Loucy (cell line): ENCODE data around the gene ENTPD2.

Source experiments
- H2AFZ ChIP-seq: fragments of 200-600 bp; sonication (generic); 2 replicates; pipeline ENCODE4 v1.6.0; 2016; ENCODE audit warnings: antibody characterized with exemption, mild to moderate bottlenecking, low read length, moderate library complexity
- H3F3A ChIP-seq: fragments of 200-600 bp; 2 replicates; pipeline ENCODE4 v1.6.0; 2016; ENCODE audit warnings: antibody characterized with exemption, low read depth, mild to moderate bottlenecking
- H3K27me3 ChIP-seq: fragments of 200-600 bp; sonication (generic); 2 replicates; pipeline ENCODE4 v1.6.1; 2014; ENCODE audit warnings: low read length, mild to moderate bottlenecking; ENCODE audit not compliant: insufficient read depth, poor library complexity, severe bottlenecking
- H3K36me3 ChIP-seq: fragments of 200-600 bp; sonication (generic); 2 replicates; pipeline ENCODE4 v1.6.1; 2016; ENCODE audit warnings: low read length; ENCODE audit not compliant: insufficient read depth
- H3K4me1 ChIP-seq: fragments of 200-600 bp; sonication (generic); 2 replicates; pipeline ENCODE4 v1.5.1; 2014; ENCODE audit warnings: low read length, mild to moderate bottlenecking; ENCODE audit not compliant: insufficient read depth, poor library complexity, severe bottlenecking
- H3K4me2 ChIP-seq: fragments of 200-600 bp; sonication (generic); 2 replicates; pipeline ENCODE4 v1.6.0; 2014; ENCODE audit warnings: antibody characterized with exemption, low read length, low read depth, mild to moderate bottlenecking; ENCODE audit not compliant: poor library complexity, severe bottlenecking
- H3K4me3 ChIP-seq: fragments of 200-600 bp; sonication (generic); 2 replicates; pipeline ENCODE4 v1.5.1; 2014; ENCODE audit warnings: low read length, mild to moderate bottlenecking, mixed read lengths; ENCODE audit not compliant: poor library complexity, severe bottlenecking
- H3K79me2 ChIP-seq: fragments of 200-600 bp; sonication (generic); 2 replicates; pipeline ENCODE4 v1.6.1; 2014; ENCODE audit warnings: low read length; ENCODE audit not compliant: insufficient read depth
- H3K9ac ChIP-seq: fragments of 200-600 bp; sonication (generic); 2 replicates; pipeline ENCODE4 v1.6.0; 2014; ENCODE audit warnings: mild to moderate bottlenecking, low read depth, low read length, moderate library complexity; ENCODE audit not compliant: poor library complexity, severe bottlenecking
- H3K9me2 ChIP-seq: fragments of 200-600 bp; sonication (generic); replicated peaks from 2 replicates; pipeline ENCODE4 v1.6.1; 2016; ENCODE audit warnings: low read depth, low read length, mixed read lengths
- H3K9me3 ChIP-seq: fragments of 200-600 bp; sonication (generic); 2 replicates; pipeline ENCODE4 v1.6.1; 2014; ENCODE audit warnings: mild to moderate bottlenecking, antibody characterized with exemption, low read length, low read depth; ENCODE audit not compliant: insufficient read depth
- H4K20me1 ChIP-seq: fragments of 200-600 bp; sonication (generic); 2 replicates; pipeline ENCODE4 v1.6.0; 2014; ENCODE audit warnings: antibody characterized with exemption, low read length, mild to moderate bottlenecking; ENCODE audit not compliant: insufficient read depth, poor library complexity, severe bottlenecking
- EZH2phosphoT487 ChIP-seq: fragments of 200-600 bp; IDR thresholded peaks from 2 replicates; pipeline ENCODE4 v1.6.1; 2018; ENCODE audit warnings: antibody characterized with exemption, mild to moderate bottlenecking, moderate library complexity, borderline replicate concordance
- TF ChIP-seq, protein P1 (sequence below): fragments of 200-600 bp; sonication (generic); conservative IDR thresholded peaks from 2 replicates; pipeline ENCODE4 v1.5.1; 2014; ENCODE audit warnings: mild to moderate bottlenecking, antibody characterized with exemption, low read length

ENTPD2 gene

DNA sequence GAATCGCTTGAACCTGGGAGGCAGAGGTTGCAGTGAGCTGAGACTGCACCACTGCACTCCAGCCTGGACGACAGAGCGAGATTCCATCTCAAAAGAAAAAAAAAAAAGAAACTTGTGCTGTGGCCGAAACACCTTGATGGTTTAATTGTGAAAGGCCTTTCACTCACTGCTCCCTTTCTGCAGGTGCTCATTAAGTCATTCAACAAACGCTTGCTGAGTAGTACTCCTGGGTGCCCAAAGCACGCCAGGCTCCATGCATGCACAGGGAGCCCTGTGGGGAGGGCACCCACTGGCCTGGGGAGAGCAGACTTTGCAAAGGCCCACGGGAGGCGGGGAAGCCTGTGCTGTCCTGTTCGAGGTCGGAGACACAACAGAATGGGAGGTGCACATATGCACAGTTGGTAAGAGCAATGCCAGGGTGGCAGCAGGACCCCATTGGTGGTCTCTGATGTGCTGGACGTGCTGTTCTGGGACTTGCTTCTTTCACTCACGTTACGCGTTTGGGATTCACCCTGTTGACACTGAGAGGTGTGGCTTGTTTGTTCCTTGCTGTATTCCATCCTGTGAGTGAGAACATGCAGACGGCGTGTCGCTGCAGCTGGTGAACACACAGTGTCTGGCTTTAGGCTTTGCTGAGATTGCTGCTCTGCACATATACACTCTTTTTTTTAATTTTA, 3.0 kb upstream of the ENTPD2 start:
- TF ChIP-seq, protein P1, sequence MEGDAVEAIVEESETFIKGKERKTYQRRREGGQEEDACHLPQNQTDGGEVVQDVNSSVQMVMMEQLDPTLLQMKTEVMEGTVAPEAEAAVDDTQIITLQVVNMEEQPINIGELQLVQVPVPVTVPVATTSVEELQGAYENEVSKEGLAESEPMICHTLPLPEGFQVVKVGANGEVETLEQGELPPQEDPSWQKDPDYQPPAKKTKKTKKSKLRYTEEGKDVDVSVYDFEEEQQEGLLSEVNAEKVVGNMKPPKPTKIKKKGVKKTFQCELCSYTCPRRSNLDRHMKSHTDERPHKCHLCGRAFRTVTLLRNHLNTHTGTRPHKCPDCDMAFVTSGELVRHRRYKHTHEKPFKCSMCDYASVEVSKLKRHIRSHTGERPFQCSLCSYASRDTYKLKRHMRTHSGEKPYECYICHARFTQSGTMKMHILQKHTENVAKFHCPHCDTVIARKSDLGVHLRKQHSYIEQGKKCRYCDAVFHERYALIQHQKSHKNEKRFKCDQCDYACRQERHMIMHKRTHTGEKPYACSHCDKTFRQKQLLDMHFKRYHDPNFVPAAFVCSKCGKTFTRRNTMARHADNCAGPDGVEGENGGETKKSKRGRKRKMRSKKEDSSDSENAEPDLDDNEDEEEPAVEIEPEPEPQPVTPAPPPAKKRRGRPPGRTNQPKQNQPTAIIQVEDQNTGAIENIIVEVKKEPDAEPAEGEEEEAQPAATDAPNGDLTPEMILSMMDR, result no peak
- TF ChIP-seq EZH2phosphoT487, result no peak
- Histone ChIP-seq H3K9me2 (no peaks in the 10 kb centered on the region), H3K79me2 (no peaks in the 10 kb centered on the region), H3K27me3 (no peaks in the 10 kb centered on the region), H3F3A (no peaks in the 10 kb centered on the region; the same call in 1 of the 2 replicates), H3K4me3 (no peak overlapping the region), H4K20me1 (no peaks in the 10 kb centered on the region), H3K36me3 (no peaks in the 10 kb centered on the region), H2AFZ (no peak overlapping the region), H3K9me3 (no peaks in the 10 kb centered on the region), H3K9ac (no peak overlapping the region), H3K4me2 (no peak overlapping the region), H3K4me1 (no peaks in the 10 kb centered on the region)

DNA sequence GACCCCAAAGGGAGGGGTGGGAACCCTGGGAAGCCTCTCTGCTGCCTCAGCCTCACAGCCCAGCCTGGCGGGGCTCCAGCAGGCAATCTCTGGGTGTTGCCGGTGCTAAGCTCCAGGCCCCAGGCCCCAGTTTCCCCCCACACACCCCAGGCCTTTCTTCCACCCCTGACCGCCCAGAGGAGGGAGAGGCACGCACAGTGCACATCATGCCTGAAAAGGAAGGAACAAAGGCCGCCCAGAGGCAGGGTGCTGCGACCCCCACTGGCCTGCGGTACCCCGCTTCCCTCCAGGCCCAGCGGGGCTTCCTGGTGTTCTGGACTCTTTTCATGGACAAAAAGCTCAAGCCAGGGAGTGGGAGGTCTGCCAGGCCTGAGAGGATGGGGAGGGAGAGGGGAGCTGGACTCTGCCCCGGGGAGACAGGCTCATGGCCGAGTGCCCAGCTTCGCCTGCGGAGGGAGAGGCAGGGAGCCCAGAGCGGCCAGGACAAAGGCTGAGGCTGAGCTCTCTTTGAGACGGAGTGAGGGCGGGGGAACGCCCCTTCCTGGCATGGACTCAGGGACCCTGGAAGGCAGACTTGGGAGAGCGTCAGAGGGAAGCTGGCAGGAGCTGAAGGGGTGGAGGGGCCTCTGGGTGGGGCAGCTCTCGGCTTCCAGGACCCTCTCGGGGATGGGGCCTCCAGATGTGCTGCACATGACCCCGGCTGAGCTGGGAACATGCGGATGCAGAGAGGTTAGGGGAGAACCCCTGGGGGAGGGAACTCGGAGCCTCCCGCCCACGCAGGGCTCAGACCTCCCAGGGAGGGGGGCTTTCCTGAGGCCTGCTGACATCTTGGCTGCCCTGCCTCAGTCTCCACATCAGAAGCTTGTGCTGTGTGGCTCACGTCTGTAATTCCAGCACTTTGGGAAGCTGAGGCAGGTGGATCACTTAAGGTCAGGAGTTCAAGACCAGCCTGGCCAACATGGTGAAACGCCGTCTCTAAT, 1.8 kb upstream of the ENTPD2 start:
- TF ChIP-seq, protein P1, result no peak
- TF ChIP-seq EZH2phosphoT487, result no peak
- no peaks in the 10 kb centered on the region; the same call in 1 of the 2 replicates for H3F3A ChIP-seq
- no peaks in the 10 kb centered on the region for H3K79me2 ChIP-seq
- H3K9me2 ChIP-seq, result no peaks in the 10 kb centered on the region
- H3K4me2 ChIP-seq, result no peak overlapping the region
- no peaks in the 10 kb centered on the region for H3K9me3 ChIP-seq
- H3K27me3 ChIP-seq, result no peaks in the 10 kb centered on the region
- H3K4me1 ChIP-seq, result no peaks in the 10 kb centered on the region
- H3K4me3 ChIP-seq, result no peak overlapping the region
- no peaks in the 10 kb centered on the region for H3K36me3 ChIP-seq
- no peak overlapping the region for H3K9ac ChIP-seq
- H4K20me1 ChIP-seq, result no peaks in the 10 kb centered on the region
- H2AFZ ChIP-seq, result no peak overlapping the region

DNA sequence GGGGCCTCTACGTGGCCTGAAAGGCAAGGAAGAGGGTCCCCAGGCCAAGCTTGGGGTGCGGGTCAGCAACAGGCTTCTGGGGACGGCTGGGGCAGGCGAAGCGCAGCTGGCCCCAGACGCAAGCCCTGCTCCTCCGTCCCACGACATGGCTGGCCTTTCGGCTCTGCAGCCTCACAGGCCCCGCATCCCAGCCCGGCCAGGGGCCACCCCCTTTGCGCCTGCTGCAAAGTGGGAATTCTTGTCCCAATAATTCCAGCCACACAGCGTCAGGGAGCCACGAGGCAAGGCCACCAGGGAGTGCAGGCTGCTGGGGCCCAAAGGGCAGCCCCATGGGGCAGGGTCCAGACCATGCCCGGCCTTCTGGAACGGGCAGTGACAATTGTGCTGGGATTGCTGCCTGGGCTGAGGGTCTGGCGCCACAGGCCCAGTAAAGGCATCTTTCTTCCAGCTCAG, 1.1 kb upstream of the ENTPD2 start:
- Histone ChIP-seq H3K4me1 (no peaks in the 10 kb centered on the region), H3K9me2 (no peaks in the 10 kb centered on the region), H3K4me2 (no peak overlapping the region), H3K27me3 (no peaks in the 10 kb centered on the region), H3K9me3 (no peaks in the 10 kb centered on the region), H2AFZ (no peak overlapping the region), H3K4me3 (no peak overlapping the region), H3K9ac (no peak overlapping the region), H3K79me2 (no peaks in the 10 kb centered on the region), H3K36me3 (no peaks in the 10 kb centered on the region), H3F3A (no peaks in the 10 kb centered on the region), H4K20me1 (no peaks in the 10 kb centered on the region)
- TF ChIP-seq EZH2phosphoT487, result no peak
- TF ChIP-seq, protein P1, result no peak
